OCI-LY7 (cell line): Measurements from ENCODE around the gene PRKCA. TPM values are rescaled to one million over a fixed set of nuclear protein-coding genes. Genes with fewer than 3 reads are reported as not detected.

Experiments used
- BruUV-seq: library from RNA; stranded (reverse); fragments of 400-500 nt; replicated peaks from 2 replicates; lab custom pipeline; 2021; lab: Mats Ljungman, UMichigan
- CTCF ChIA-PET: fragments of 300-600 bp; sonication (Branson Sonifier 250); formaldehyde crosslinking; loops from one replicate; lab custom pipeline; 2022; ENCODE audit warnings: antibody characterized with exemption; ENCODE audit not compliant: unreplicated experiment; lab: Charles Lee
- POLR2A ChIA-PET: fragments of 300-600 bp; sonication (Branson Sonifier 250); formaldehyde crosslinking; loops from one replicate; lab custom pipeline; 2022; ENCODE audit warnings: antibody characterized with exemption; lab: Charles Lee
- DNase-seq: peaks from one replicate; pipeline ENCODE4 v3.0.0-alpha.2; 2015; ENCODE audit warnings: low spot score
- H2AFZ ChIP-seq: fragments of 200-600 bp; sonication (generic), shearing (Covaris generic); 2 replicates; pipeline ENCODE4 v1.6.1; 2014; ENCODE audit warnings: mild to moderate bottlenecking, antibody characterized with exemption, low read length, moderate library complexity
- H3K27ac ChIP-seq: fragments of 200-600 bp; sonication (generic); 2 replicates; pipeline ENCODE4 v1.5.1; 2014; ENCODE audit warnings: mixed run types, low read depth, mild to moderate bottlenecking, moderate library complexity, low read length, inconsistent platforms; ENCODE audit not compliant: poor library complexity, severe bottlenecking
- H3K36me3 ChIP-seq: fragments of 200-600 bp; sonication (generic); 2 replicates; pipeline ENCODE4 v1.6.1; 2014; ENCODE audit warnings: mild to moderate bottlenecking, antibody characterized with exemption, low read length, moderate library complexity, mixed read lengths; ENCODE audit not compliant: insufficient read depth
- H3K4me1 ChIP-seq: fragments of 200-600 bp; sonication (generic); 2 replicates; pipeline ENCODE4 v1.5.1; 2014; ENCODE audit warnings: mild to moderate bottlenecking, low read length; ENCODE audit not compliant: insufficient read depth, poor library complexity, severe bottlenecking
- H3K4me2 ChIP-seq: fragments of 200-600 bp; sonication (generic); 2 replicates; pipeline ENCODE4 v1.6.1; 2014; ENCODE audit warnings: mild to moderate bottlenecking, low read length
- H3K4me3 ChIP-seq: fragments of 200-600 bp; sonication (generic); 2 replicates; pipeline ENCODE4 v1.5.1; 2014; ENCODE audit warnings: mild to moderate bottlenecking, low read depth, low read length; ENCODE audit not compliant: poor library complexity, severe bottlenecking
- H3K79me2 ChIP-seq: fragments of 200-600 bp; sonication (generic); 2 replicates; pipeline ENCODE4 v1.6.1; 2016; ENCODE audit warnings: low read depth, mild to moderate bottlenecking, low read length, moderate library complexity, mixed read lengths; ENCODE audit not compliant: insufficient read depth
- H3K9me2 ChIP-seq: fragments of 200-600 bp; sonication (generic); 2 replicates; pipeline ENCODE4 v1.6.1; 2016; ENCODE audit warnings: mild to moderate bottlenecking, low read length, mixed read lengths; ENCODE audit not compliant: insufficient read depth
- H3K9me3 ChIP-seq: fragments of 200-600 bp; sonication (generic); 2 replicates; pipeline ENCODE4 v1.6.1; 2014; ENCODE audit warnings: mild to moderate bottlenecking, mixed run types, low read length, mixed read lengths
- H4K20me1 ChIP-seq: fragments of 200-600 bp; sonication (generic); 2 replicates; pipeline ENCODE4 v1.6.1; 2014; ENCODE audit warnings: mild to moderate bottlenecking, antibody characterized with exemption, low read length, moderate library complexity, mixed read lengths; ENCODE audit not compliant: insufficient read depth
- CTCF ChIP-seq: fragments of 200-600 bp; sonication (generic); conservative IDR thresholded peaks from 2 replicates; pipeline ENCODE4 v1.5.1; 2014; ENCODE audit warnings: mild to moderate bottlenecking, antibody characterized with exemption, low read length, moderate library complexity, mixed read lengths
- EZH2phosphoT487 ChIP-seq: fragments of 200-600 bp; sonication (generic); IDR thresholded peaks from 2 replicates; pipeline ENCODE4 v1.6.1; 2018; ENCODE audit warnings: low read depth, borderline replicate concordance, mild to moderate bottlenecking, mixed run types, antibody characterized with exemption, low read length, moderate library complexity, mixed read lengths
- intact Hi-C: fragments of 100-400 bp; cut with micrococcal nuclease; formaldehyde crosslinking; loops from one replicate; pipeline ENCODE4 v1.10.0; 2022; ENCODE audit not compliant: unreplicated experiment
- total RNA-seq, 2 experiments: library from RNA; depleted of rRNA in 1 of 2; stranded (reverse); fragments of >200 nt in 1 of 2; shearing (Covaris generic) in 1 of 2; gene quantifications; 2 replicates each; pipeline ENCODE4 v1.2.3, GENCODE V29; 2014 to 2022

Gene PRKCA
- total RNA-seq, 2 experiments from 2014 or later, result 6.6 to 32.1 TPM

GRCh38 chr17:66578781-66579489 lies 276.5 kb downstream of the PRKCA start:
- CTCF ChIA-PET, result no interaction called here

GRCh38 chr17:66579556-66579955 lies 277.1 kb downstream of the PRKCA start:
- TF ChIP-seq EZH2phosphoT487 (no peak), CTCF (no peak)
- CTCF ChIA-PET, result no interaction called here
- Histone ChIP-seq H3K4me2 (no peak overlapping the region), H3K9me2 (no peaks in the 10 kb centered on the region), H3K36me3 (no peaks in the 10 kb centered on the region), H3K27ac (no peak overlapping the region), H2AFZ (no peak overlapping the region), H3K4me3 (no peak overlapping the region), H4K20me1 (no peaks in the 10 kb centered on the region), H3K9me3 (no peaks in the 10 kb centered on the region), H3K79me2 (no peaks in the 10 kb centered on the region), H3K4me1 (no peaks in the 10 kb centered on the region)
- no TSS peak for BruUV-seq
- POLR2A ChIA-PET, result interaction anchor here (1.1 kb wide), 1 partner anchor 110 kb away, joined by 8 read pairs; no protein-coding TSS in a partner anchor
- DNase-seq, result no peak
- intact Hi-C loops, result no loop called here

More at GRCh38 chr17:66578781-66579489, 276.5 kb downstream of the PRKCA start:
- Histone ChIP-seq H3K36me3 (no peaks in the 10 kb centered on the region), H3K4me3 (no peak overlapping the region), H2AFZ (no peak overlapping the region), H3K9me3 (no peaks in the 10 kb centered on the region), H4K20me1 (no peaks in the 10 kb centered on the region), H3K79me2 (no peaks in the 10 kb centered on the region), H3K27ac (no peak overlapping the region), H3K4me2 (no peak overlapping the region), H3K4me1 (no peaks in the 10 kb centered on the region), H3K9me2 (no peaks in the 10 kb centered on the region)
- TF ChIP-seq EZH2phosphoT487 (no peak), CTCF (no peak)
- intact Hi-C loops, result no loop called here
- no TSS peak for BruUV-seq
- DNase-seq, result no peak
- POLR2A ChIA-PET, result interaction anchor here (1.1 kb wide), 1 partner anchor 109 kb away, joined by 8 read pairs; no protein-coding TSS in a partner anchor
